ENCODE measurements around the gene LHX4. TPM values are rescaled to one million over a fixed set of nuclear protein-coding genes. Genes with fewer than 3 reads are reported as not detected.
A peak's percentile ranks its signal among the peaks of the same experiment; 100 is the strongest.

Gene LHX4
- total RNA-seq, 4 donors from 2014 or later = not detected

- Histone ChIP-seq H3K9me3 (no peaks in the 10 kb centered on the region), H3K27me3 (no peaks in the 10 kb centered on the region), H3K4me1 (no peaks in the 10 kb centered on the region), H3K27ac (no peak overlapping the region), H3K36me3 (no peaks in the 10 kb centered on the region), H3K4me3 (no peak overlapping the region)
- in situ Hi-C loops (cut with MboI; ENCODE audit: low sequenced_read_pairs in 4 of 4) (no loop called here), intact Hi-C loops (cut with DNase I; ENCODE audit: low total_unique reads) (no loop called here)
- ATAC-seq (peak in 1 of 2 donors; percentile 14), DNase-seq (no peak)
- TF ChIP-seq CTCF (IDR thresholded peaks at IDR 0.05 in 4 of 5, conservative IDR thresholded peaks at IDR 0.05 in 1 of 5) (no peak), POLR2A (IDR thresholded peaks at IDR 0.05) (no peak)
Measured at GRCh38 chr1:180210008-180210620, 19.9 kb upstream of the LHX4 start.

GRCh38 chr1:180211156-180211859, 18.8 kb upstream of the LHX4 start:
- ATAC-seq (no peak), DNase-seq (no peak)
- no peaks in the 10 kb centered on the region for H3K27me3 ChIP-seq
- H3K9me3 ChIP-seq = no peaks in the 10 kb centered on the region
- H3K36me3 ChIP-seq = no peaks in the 10 kb centered on the region
- H3K27ac ChIP-seq = no peak overlapping the region
- TF ChIP-seq CTCF (IDR thresholded peaks at IDR 0.05 in 4 of 5, conservative IDR thresholded peaks at IDR 0.05 in 1 of 5) = no peak
- TF ChIP-seq POLR2A (IDR thresholded peaks at IDR 0.05) = no peak
- no peak overlapping the region for H3K4me3 ChIP-seq
- intact Hi-C loops (cut with DNase I; ENCODE audit: low total_unique reads) (no loop called here), in situ Hi-C loops (cut with MboI; ENCODE audit: low sequenced_read_pairs in 4 of 4) (no loop called here)
- no peaks in the 10 kb centered on the region for H3K4me1 ChIP-seq

- TF ChIP-seq CTCF (IDR thresholded peaks at IDR 0.05 in 4 of 5, conservative IDR thresholded peaks at IDR 0.05 in 1 of 5) (no peak), POLR2A (IDR thresholded peaks at IDR 0.05) (no peak)
- Histone ChIP-seq H3K36me3 (no peaks in the 10 kb centered on the region), H3K9me3 (no peaks in the 10 kb centered on the region), H3K4me3 (no peak overlapping the region), H3K4me1 (no peaks in the 10 kb centered on the region), H3K27me3 (no peaks in the 10 kb centered on the region), H3K27ac (no peak overlapping the region)
- ATAC-seq (no peak), DNase-seq (no peak)
- intact Hi-C loops (cut with DNase I; ENCODE audit: low total_unique reads) = no loop called here
- in situ Hi-C loops (cut with MboI; ENCODE audit: low sequenced_read_pairs in 4 of 4) = no loop called here
Measured at GRCh38 chr1:180211860-180212229, 18.2 kb upstream of the LHX4 start.

- H3K9me3 ChIP-seq = no peaks in the 10 kb centered on the region
Measured at GRCh38 chr1:180213401-180214170, 16.5 kb upstream of the LHX4 start.

More at GRCh38 chr1:180213401-180214170, 16.5 kb upstream of the LHX4 start:
- Histone ChIP-seq H3K4me1 (no peaks in the 10 kb centered on the region), H3K27me3 (no peaks in the 10 kb centered on the region), H3K27ac (no peak overlapping the region), H3K4me3 (peak overlapping the region in 1 of 4 donors; percentile 24), H3K36me3 (no peaks in the 10 kb centered on the region)
- TF ChIP-seq POLR2A (IDR thresholded peaks at IDR 0.05) = no peak
- TF ChIP-seq CTCF (IDR thresholded peaks at IDR 0.05 in 4 of 5, conservative IDR thresholded peaks at IDR 0.05 in 1 of 5) = peak in 2 of 5 experiments; percentile 8 to 30
- intact Hi-C loops (cut with DNase I; ENCODE audit: low total_unique reads) = no loop called here
- DNase-seq (peak in 1 of 2 donors; percentile 43), ATAC-seq (peak; percentile 25 to 28)
- in situ Hi-C loops (cut with MboI; ENCODE audit: low sequenced_read_pairs in 4 of 4) = no loop called here
